ENCODE data around the gene APOBR. TPM values are rescaled to one million over a fixed set of nuclear protein-coding genes. Genes with fewer than 3 reads are reported as not detected.

The APOBR gene
- total and polyA plus RNA-seq, 2 of the 13 experiments (the other 11 are each of a cell fraction or from before 2014, with no cell fraction given) = 0.03 TPM; not detected in 1

GRCh38 chr16:28538733-28539596 is 44.5 kb downstream of the APOBR start, which contains the start of gene NUPR1 (continued):
- TF ChIP-seq ARID4A (CRISPR knock-in tag; IDR thresholded peaks at IDR 0.05; ENCODE audit: borderline replicate concordance) (peak; percentile 37; the same call in 1 of the 2 replicates), TSC22D2 (CRISPR knock-in tag; IDR thresholded peaks at IDR 0.05; ENCODE audit: borderline replicate concordance) (peak; percentile 51; the same call in 1 of the 2 replicates), ZNF562 (CRISPR knock-in tag; IDR thresholded peaks at IDR 0.05; ENCODE audit: borderline replicate concordance) (no peak), ATF6 (CRISPR knock-in tag; conservative IDR thresholded peaks at IDR 0.05) (no peak), ZNF646 (CRISPR knock-in tag; IDR thresholded peaks at IDR 0.05) (peak; percentile 61; the same call in 1 of the 2 replicates), MXD4 (CRISPR knock-in tag; IDR thresholded peaks at IDR 0.05) (no peak), ZFAT (CRISPR knock-in tag; conservative IDR thresholded peaks at IDR 0.05) (no peak), TAF15 (IDR thresholded peaks at IDR 0.05; ENCODE audit: low read depth, low read length, poor library complexity, severe bottlenecking) (no peak), ZNF660 (CRISPR knock-in tag; IDR thresholded peaks at IDR 0.05; ENCODE audit: borderline replicate concordance, low read depth) (no peak), ELK4 (CRISPR knock-in tag; IDR thresholded peaks at IDR 0.05; ENCODE audit: borderline replicate concordance) (no peak), CC2D1A (CRISPR knock-in tag; IDR thresholded peaks at IDR 0.05) (no peak), CREB3 (CRISPR knock-in tag; IDR thresholded peaks at IDR 0.05) (no peak)

Data from HepG2 (cell line).